Body of pancreas (tissue), 4 donors: ENCODE data around the gene GABRB1. TPM values are rescaled to one million over a fixed set of nuclear protein-coding genes. Genes with fewer than 3 reads are reported as not detected.
A peak's percentile ranks its signal among the peaks of the same experiment; 100 is the strongest.
"Not testable (repeated sequence)": the region's sequence is repeated elsewhere in the genome, so short reads cannot be mapped to it uniquely, and the experiment has no call there.

Source experiments
- ATAC-seq: fragments of 150-250 bp; one replicate; pipeline ENCODE4 v1.9.1; 2016
- DNase-seq, 4 donors: peaks; one replicate each; pipeline ENCODE4 v3.0.0-alpha.2; 2019
- H3K27ac ChIP-seq, 4 donors: fragments of 200-600 bp; sonication (generic); 1 replicate in 3 of 4; 2 replicates in 1 of 4; pipeline versions ENCODE4 v1.5.1 to v1.6.1; 2016 to 2019; ENCODE audit warnings: mild to moderate bottlenecking in 1 of 4, mixed read lengths in 1 of 4, moderate library complexity in 1 of 4
- H3K27me3 ChIP-seq, 2 donors: fragments of 200-600 bp; sonication (generic); one replicate each; pipeline ENCODE4 v1.6.0; 2016; ENCODE audit warnings: mild to moderate bottlenecking in 1 of 2
- H3K36me3 ChIP-seq, 2 donors: fragments of 200-600 bp; sonication (generic); replicated peaks in 1 of 2; 2 replicates each; pipeline ENCODE4 v1.5.1; 2016; ENCODE audit warnings: low read depth in 2 of 2; ENCODE audit not compliant: insufficient read depth in 1 of 2
- H3K4me1 ChIP-seq: fragments of 200-600 bp; sonication (generic); one replicate; pipeline ENCODE4 v1.6.0; 2016
- H3K4me3 ChIP-seq, 2 donors: fragments of 200-600 bp; sonication (generic); 1 replicate in 1 of 2; 2 replicates in 1 of 2; pipeline ENCODE4 v1.5.1; 2016 to 2019
- H3K9me3 ChIP-seq, 3 donors: fragments of 200-600 bp; sonication (generic); 1 replicate in 2 of 3; 2 replicates in 1 of 3; pipeline ENCODE4 v1.5.1; 2016
- POLR2A ChIP-seq, 3 donors: fragments of 450-650 bp; IDR thresholded peaks; one replicate each; pipeline ENCODE4 v1.6.1; 2016; ENCODE audit warnings: antibody characterized with exemption in 3 of 3, mild to moderate bottlenecking in 2 of 3
- WGBS, 2 donors: methylation state at CpG; one replicate each; pipeline ENCODE4 v1.1.5; 2017; 5-methylcytosine and 5-hydroxymethylcytosine counted together
- intact Hi-C: fragments of 100-400 bp; cut with DNase I; formaldehyde crosslinking; loops from one replicate; pipeline ENCODE4 v1.15.1; 2023
- total RNA-seq, 2 donors: library from RNA; depleted of rRNA; stranded (reverse); fragments of >200 nt; gene quantifications; one replicate each; pipeline ENCODE4 v1.1.0, GENCODE V29; 2016
- TF ChIP-seq, protein P1 (sequence below), 7 experiments: fragments of 450-650 bp in 4 of 7; fragments of 200-600 bp in 3 of 7; sonication (generic) in 3 of 7; IDR thresholded peaks; one replicate each; pipeline ENCODE4 v1.5.1; 2016 to 2019; ENCODE audit warnings: antibody characterized with exemption in 7 of 7

The GABRB1 gene
- total RNA-seq, 2 donors from 2014 or later = not detected

DNA sequence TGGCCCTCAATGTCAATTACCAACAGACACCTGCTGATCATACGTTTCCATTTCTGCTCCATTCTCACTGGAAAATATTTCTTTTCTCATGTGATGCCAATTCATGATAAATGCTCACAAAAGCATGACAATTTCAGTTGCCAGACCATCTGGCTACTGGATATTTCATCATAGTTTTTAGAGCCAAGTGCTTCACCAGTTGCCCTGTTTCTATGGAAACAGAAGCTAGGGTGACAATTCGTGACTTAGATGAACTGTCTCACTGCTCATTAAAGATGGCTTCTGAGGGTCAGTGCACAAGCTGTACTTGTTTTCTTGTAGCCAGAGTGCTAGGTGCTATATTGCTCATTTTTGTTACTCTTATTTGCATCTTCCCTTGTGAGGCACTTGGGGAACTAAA, 247.3 kb downstream of the GABRB1 start:
- 21 to 30% methylated on average over 2 of the region's 2 CpGs for WGBS, 2 donors
- TF ChIP-seq POLR2A (IDR thresholded peaks at IDR 0.05) = no peak
- TF ChIP-seq, protein P1, sequence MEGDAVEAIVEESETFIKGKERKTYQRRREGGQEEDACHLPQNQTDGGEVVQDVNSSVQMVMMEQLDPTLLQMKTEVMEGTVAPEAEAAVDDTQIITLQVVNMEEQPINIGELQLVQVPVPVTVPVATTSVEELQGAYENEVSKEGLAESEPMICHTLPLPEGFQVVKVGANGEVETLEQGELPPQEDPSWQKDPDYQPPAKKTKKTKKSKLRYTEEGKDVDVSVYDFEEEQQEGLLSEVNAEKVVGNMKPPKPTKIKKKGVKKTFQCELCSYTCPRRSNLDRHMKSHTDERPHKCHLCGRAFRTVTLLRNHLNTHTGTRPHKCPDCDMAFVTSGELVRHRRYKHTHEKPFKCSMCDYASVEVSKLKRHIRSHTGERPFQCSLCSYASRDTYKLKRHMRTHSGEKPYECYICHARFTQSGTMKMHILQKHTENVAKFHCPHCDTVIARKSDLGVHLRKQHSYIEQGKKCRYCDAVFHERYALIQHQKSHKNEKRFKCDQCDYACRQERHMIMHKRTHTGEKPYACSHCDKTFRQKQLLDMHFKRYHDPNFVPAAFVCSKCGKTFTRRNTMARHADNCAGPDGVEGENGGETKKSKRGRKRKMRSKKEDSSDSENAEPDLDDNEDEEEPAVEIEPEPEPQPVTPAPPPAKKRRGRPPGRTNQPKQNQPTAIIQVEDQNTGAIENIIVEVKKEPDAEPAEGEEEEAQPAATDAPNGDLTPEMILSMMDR (IDR thresholded peaks at IDR 0.05) = no peak
- H3K4me1 ChIP-seq = no peaks in the 10 kb centered on the region
- H3K4me3 ChIP-seq = no peak overlapping the region
- H3K27me3 ChIP-seq = no peaks in the 10 kb centered on the region
- H3K36me3 ChIP-seq = no peaks in the 10 kb centered on the region
- DNase-seq (peak in 1 of 4 donors; percentile 5), ATAC-seq (no peak)
- no peaks in the 10 kb centered on the region for H3K9me3 ChIP-seq
- H3K27ac ChIP-seq = no peak overlapping the region
- intact Hi-C loops = no loop called here

DNA sequence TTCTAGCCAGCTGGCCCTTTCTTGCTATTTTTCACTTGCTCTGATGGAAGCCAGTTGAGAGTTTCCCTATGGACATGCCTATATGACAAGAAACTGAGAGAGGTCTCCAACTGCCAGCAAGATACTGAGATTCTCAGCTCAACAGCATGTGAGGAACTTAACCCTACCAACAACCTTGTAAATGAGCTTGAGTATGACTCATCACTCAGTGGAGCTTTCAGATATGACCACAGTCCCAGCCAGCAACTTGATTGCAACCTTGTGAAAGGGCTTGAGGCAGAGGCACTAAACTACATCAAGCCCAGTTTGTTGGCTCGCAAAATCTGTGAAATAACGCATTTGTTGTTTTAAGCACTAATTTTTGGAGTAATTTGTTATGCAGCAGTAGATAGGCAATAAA, 256.4 kb downstream of the GABRB1 start:
- no peak for DNase-seq
- no peaks in the 10 kb centered on the region for H3K9me3 ChIP-seq
- ATAC-seq = no peak
- intact Hi-C loops = no loop called here
- no peaks in the 10 kb centered on the region for H3K4me1 ChIP-seq
- H3K27ac ChIP-seq = no peak overlapping the region
- no peak overlapping the region for H3K4me3 ChIP-seq
- WGBS, 2 donors = 37 to 78% methylated on average over 2 of the region's 2 CpGs
- H3K36me3 ChIP-seq = no peaks in the 10 kb centered on the region
- TF ChIP-seq, protein P1 (IDR thresholded peaks at IDR 0.05) = no peak
- no peak for TF ChIP-seq POLR2A (IDR thresholded peaks at IDR 0.05)
- H3K27me3 ChIP-seq = no peaks in the 10 kb centered on the region

DNA sequence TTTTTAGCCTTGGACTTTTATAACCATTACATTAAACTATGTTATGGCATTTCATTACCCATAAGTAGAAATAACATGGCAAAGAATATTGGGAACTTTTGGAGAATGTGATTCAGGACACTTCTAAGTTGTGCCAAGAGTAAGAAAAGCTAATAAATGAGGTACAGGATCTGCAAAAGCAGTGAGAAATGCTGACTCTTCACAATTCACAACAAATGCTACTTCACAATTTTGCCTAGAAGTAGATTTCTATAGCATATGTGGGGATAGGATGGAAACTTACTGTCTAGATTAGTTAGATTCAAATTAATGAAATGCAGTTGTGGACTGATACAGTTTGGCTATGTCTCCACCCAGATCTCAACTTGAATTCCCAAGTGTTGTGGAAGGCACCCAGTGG, 258.4 kb downstream of the GABRB1 start:
- intact Hi-C loops = no loop called here
- H3K9me3 ChIP-seq = no peaks in the 10 kb centered on the region
- no peak overlapping the region for H3K27ac ChIP-seq
- H3K4me3 ChIP-seq = no peak overlapping the region
- no peaks in the 10 kb centered on the region for H3K27me3 ChIP-seq
- TF ChIP-seq, protein P1 (IDR thresholded peaks at IDR 0.05) = no peak
- no peak for TF ChIP-seq POLR2A (IDR thresholded peaks at IDR 0.05)
- no peaks in the 10 kb centered on the region for H3K36me3 ChIP-seq
- ATAC-seq (no peak), DNase-seq (no peak)
- no peaks in the 10 kb centered on the region for H3K4me1 ChIP-seq

DNA sequence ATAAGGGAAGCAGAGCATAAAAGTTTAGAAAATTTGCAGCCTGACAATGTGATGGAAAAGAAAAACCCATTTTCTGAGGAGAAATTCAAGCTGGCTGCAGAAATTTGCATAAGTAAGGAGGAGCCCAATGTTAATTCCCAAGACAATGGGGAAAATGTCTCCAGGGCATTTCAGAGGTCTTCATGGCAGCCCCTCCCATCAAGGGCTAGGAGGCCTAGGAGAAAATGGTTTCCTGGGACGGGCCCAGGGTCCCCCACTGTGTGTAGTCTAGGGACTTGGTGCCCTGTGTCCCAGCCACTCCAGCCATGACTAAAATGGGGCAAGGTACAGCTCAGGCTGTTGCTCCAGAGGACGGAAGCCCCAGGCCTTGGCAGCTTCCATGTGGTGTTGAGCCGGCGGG, 259.5 kb downstream of the GABRB1 start:
- H3K4me3 ChIP-seq, H3K9me3 ChIP-seq, H3K36me3 ChIP-seq, H3K27me3 ChIP-seq, H3K27ac ChIP-seq, H3K4me1 ChIP-seq, ATAC-seq, intact Hi-C loops, DNase-seq: not testable (repeated sequence)
- WGBS, 2 donors = 67 to 71% methylated on average over 4 of the region's 4 CpGs

DNA sequence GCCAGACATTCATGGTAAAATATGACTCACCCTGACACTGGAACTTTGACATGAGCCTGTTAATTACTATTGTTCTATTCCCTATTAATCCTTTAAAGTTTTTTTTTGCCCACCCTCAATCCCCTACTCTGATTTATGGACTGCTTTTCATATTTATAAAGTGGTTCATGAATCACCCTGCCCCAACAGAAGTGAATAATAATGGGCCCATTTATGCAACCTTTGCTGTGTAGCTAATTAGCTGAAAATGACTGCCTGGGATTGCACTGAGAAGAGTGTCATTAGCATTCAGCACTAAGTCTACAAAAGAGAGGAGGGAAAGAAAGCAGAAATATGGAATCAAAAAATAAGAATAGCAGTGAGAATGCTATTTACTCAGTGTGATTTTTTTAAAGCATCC, 277.8 kb downstream of the GABRB1 start:
- no peak overlapping the region for H3K4me3 ChIP-seq
- no peaks in the 10 kb centered on the region for H3K36me3 ChIP-seq
- TF ChIP-seq POLR2A (IDR thresholded peaks at IDR 0.05) = no peak
- TF ChIP-seq, protein P1 (IDR thresholded peaks at IDR 0.05) = no peak
- no peaks in the 10 kb centered on the region for H3K27me3 ChIP-seq
- DNase-seq (no peak), ATAC-seq (no peak)
- no peaks in the 10 kb centered on the region for H3K9me3 ChIP-seq
- intact Hi-C loops = no loop called here
- H3K27ac ChIP-seq = no peak overlapping the region
- H3K4me1 ChIP-seq = no peaks in the 10 kb centered on the region
